GM19023 (cell line): ENCODE measurements around the gene PBX1.

ENCODE experiments used
- ATAC-seq: cut with Tn5 transposase; IDR thresholded peaks from one replicate; pipeline ENCODE4 v1.9.1; 2021; ENCODE audit warnings: mild to moderate bottlenecking, moderate library complexity; ENCODE audit not compliant: unreplicated experiment

Gene PBX1

GRCh38 chr1:164664127-164664526 lies 105.1 kb downstream of the PBX1 start:
- ATAC-seq: peak; percentile 69

GRCh38 chr1:164667001-164667400 lies 108.0 kb downstream of the PBX1 start:
- ATAC-seq: no peak

- no peak for ATAC-seq
Measured at GRCh38 chr1:164667600-164667999, 108.6 kb downstream of the PBX1 start.

GRCh38 chr1:164668491-164669400 lies 109.8 kb downstream of the PBX1 start:
- no peak for ATAC-seq

GRCh38 chr1:164670026-164670425 lies 111.0 kb downstream of the PBX1 start:
- no peak for ATAC-seq

GRCh38 chr1:164670786-164671185 lies 111.8 kb downstream of the PBX1 start:
- ATAC-seq: no peak

- no peak for ATAC-seq
Measured at GRCh38 chr1:164671323-164671965, 112.5 kb downstream of the PBX1 start.

GRCh38 chr1:164671966-164672571 lies 113.1 kb downstream of the PBX1 start:
- ATAC-seq: no peak

GRCh38 chr1:164672588-164672987 lies 113.6 kb downstream of the PBX1 start:
- no peak for ATAC-seq

- no peak for ATAC-seq
Measured at GRCh38 chr1:164673584-164674214, 114.7 kb downstream of the PBX1 start.

- ATAC-seq: no peak
Measured at GRCh38 chr1:164675342-164675904, 116.4 kb downstream of the PBX1 start.

- ATAC-seq: no peak
Measured at GRCh38 chr1:164678136-164678700, 119.2 kb downstream of the PBX1 start.

- no peak for ATAC-seq
Measured at GRCh38 chr1:164682570-164682969, 123.6 kb downstream of the PBX1 start.

- no peak for ATAC-seq
Measured at GRCh38 chr1:164683235-164683634, 124.3 kb downstream of the PBX1 start.

GRCh38 chr1:164685266-164686035 lies 126.5 kb downstream of the PBX1 start:
- no peak for ATAC-seq

GRCh38 chr1:164687777-164688176 lies 128.8 kb downstream of the PBX1 start:
- no peak for ATAC-seq

GRCh38 chr1:164688791-164689190 lies 129.8 kb downstream of the PBX1 start:
- no peak for ATAC-seq

GRCh38 chr1:164689672-164690511 lies 130.9 kb downstream of the PBX1 start:
- no peak for ATAC-seq

GRCh38 chr1:164692420-164692819 lies 133.4 kb downstream of the PBX1 start:
- ATAC-seq: no peak
